Measurements from ENCODE around the gene IQCB1. TPM values are rescaled to one million over a fixed set of nuclear protein-coding genes. Genes with fewer than 3 reads are reported as not detected.

Gene IQCB1
- total RNA-seq, 3 donors from 2014 or later (not counting 1 experiment from before 2014, with no cell fraction given): 42.6 to 44.3 (median 42.6) TPM

GRCh38 chr3:121855555-121855954 lies 20.7 kb upstream of the IQCB1 start:
- no peak overlapping the region for H3K4me3 Mint-ChIP-seq
- no peak overlapping the region for H3K4me3 ChIP-seq (ENCODE audit: low read length)
- TF ChIP-seq CTCF (IDR thresholded peaks at IDR 0.05): no peak
- no peaks in the 10 kb centered on the region for H3K4me1 ChIP-seq (ENCODE audit: control insufficient read depth, insufficient read depth, low read length)
- no peaks in the 10 kb centered on the region for H3K27me3 ChIP-seq (ENCODE audit: control insufficient read depth, insufficient read depth, low read length)
- no peaks in the 10 kb centered on the region for H3K27me3 Mint-ChIP-seq (ENCODE audit: low read depth in 2 of 2)
- H3K9me3 Mint-ChIP-seq: no peaks in the 10 kb centered on the region
- peaks cover 3% of the 10 kb centered on the region for H3K36me3 ChIP-seq (ENCODE audit: control insufficient read depth, insufficient read depth, low read length)
- DNase-seq (peak in 1 of 2 donors; percentile 15), ATAC-seq (no peak)
- no peaks in the 10 kb centered on the region for H3K9me3 ChIP-seq (ENCODE audit: control insufficient read depth, insufficient read depth, low read length)
- intact Hi-C loops (cut with micrococcal nuclease): no loop called here
- H3K27ac ChIP-seq (ENCODE audit: low read length): no peak overlapping the region
- H3K36me3 Mint-ChIP-seq: no peaks in the 10 kb centered on the region
- H3K4me1 Mint-ChIP-seq: no peaks in the 10 kb centered on the region
- H3K27ac Mint-ChIP-seq: no peak overlapping the region
- WGBS (ENCODE audit: insufficient coverage): 87% methylated on average over 5 of the region's 5 CpGs

- ATAC-seq: no peak
Observed at GRCh38 chr3:121852256-121852655, 17.4 kb upstream of the IQCB1 start.

GRCh38 chr3:121844892-121845291 lies 10.0 kb upstream of the IQCB1 start:
- DNase-seq (no peak), ATAC-seq (no peak)
- Histone ChIP-seq H3K4me1 (ENCODE audit: control insufficient read depth, insufficient read depth, low read length) (no peaks in the 10 kb centered on the region), H3K27me3 (ENCODE audit: control insufficient read depth, insufficient read depth, low read length) (no peaks in the 10 kb centered on the region), H3K9me3 (ENCODE audit: control insufficient read depth, insufficient read depth, low read length) (no peaks in the 10 kb centered on the region), H3K27ac (ENCODE audit: low read length) (no peak overlapping the region), H3K36me3 (ENCODE audit: control insufficient read depth, insufficient read depth, low read length) (peaks cover 5% of the 10 kb centered on the region), H3K4me3 (ENCODE audit: low read length) (no peak overlapping the region)
- no peaks in the 10 kb centered on the region for H3K9me3 Mint-ChIP-seq
- H3K36me3 Mint-ChIP-seq: no peaks in the 10 kb centered on the region
- intact Hi-C loops (cut with micrococcal nuclease): no loop called here
- no peak overlapping the region for H3K27ac Mint-ChIP-seq
- no peak for TF ChIP-seq CTCF (IDR thresholded peaks at IDR 0.05)
- H3K27me3 Mint-ChIP-seq (ENCODE audit: low read depth in 2 of 2): no peaks in the 10 kb centered on the region
- H3K4me1 Mint-ChIP-seq: no peaks in the 10 kb centered on the region
- 98% methylated on average over 7 of the region's 7 CpGs for WGBS (ENCODE audit: insufficient coverage)
- no peak overlapping the region for H3K4me3 Mint-ChIP-seq

More at GRCh38 chr3:121852256-121852655, 17.4 kb upstream of the IQCB1 start:
- TF ChIP-seq CTCF (IDR thresholded peaks at IDR 0.05): no peak
- Mint-ChIP-seq H3K9me3 (no peaks in the 10 kb centered on the region), H3K36me3 (no peaks in the 10 kb centered on the region), H3K4me1 (no peaks in the 10 kb centered on the region), H3K27me3 (ENCODE audit: low read depth in 2 of 2) (no peaks in the 10 kb centered on the region), H3K27ac (no peak overlapping the region), H3K4me3 (no peak overlapping the region)
- no peak overlapping the region for H3K27ac ChIP-seq (ENCODE audit: low read length)
- intact Hi-C loops (cut with micrococcal nuclease): no loop called here
- H3K36me3 ChIP-seq (ENCODE audit: control insufficient read depth, insufficient read depth, low read length): peaks cover 3% of the 10 kb centered on the region
- no peaks in the 10 kb centered on the region for H3K4me1 ChIP-seq (ENCODE audit: control insufficient read depth, insufficient read depth, low read length)
- H3K27me3 ChIP-seq (ENCODE audit: control insufficient read depth, insufficient read depth, low read length): no peaks in the 10 kb centered on the region
- H3K4me3 ChIP-seq (ENCODE audit: low read length): no peak overlapping the region
- no peaks in the 10 kb centered on the region for H3K9me3 ChIP-seq (ENCODE audit: control insufficient read depth, insufficient read depth, low read length)
- no peak for DNase-seq
- no CpG with 5 or more reads among the region's 2 CpGs for WGBS (ENCODE audit: insufficient coverage)

GRCh38 chr3:121839962-121840361 lies 5.1 kb upstream of the IQCB1 start:
- Histone ChIP-seq H3K4me1 (ENCODE audit: control insufficient read depth, insufficient read depth, low read length) (peaks cover 5% of the 10 kb centered on the region), H3K27me3 (ENCODE audit: control insufficient read depth, insufficient read depth, low read length) (no peaks in the 10 kb centered on the region), H3K9me3 (ENCODE audit: control insufficient read depth, insufficient read depth, low read length) (no peaks in the 10 kb centered on the region), H3K27ac (ENCODE audit: low read length) (no peak overlapping the region), H3K4me3 (ENCODE audit: low read length) (no peak overlapping the region), H3K36me3 (ENCODE audit: control insufficient read depth, insufficient read depth, low read length) (peaks cover 3% of the 10 kb centered on the region)
- WGBS (ENCODE audit: insufficient coverage): 97% methylated on average over 23 of the region's 23 CpGs
- DNase-seq (no peak), ATAC-seq (no peak)
- TF ChIP-seq CTCF (IDR thresholded peaks at IDR 0.05): no peak
- H3K27me3 Mint-ChIP-seq (ENCODE audit: low read depth in 2 of 2): peaks cover 0 to 9% of the 10 kb centered on the region in 2 donors
- H3K27ac Mint-ChIP-seq: no peak overlapping the region
- intact Hi-C loops (cut with micrococcal nuclease): loop anchor here (5.0 to 10.0 kb wide), 4 partner anchors 295 to 1745 kb away; partner anchors contain the start of genes GSK3B, GTF2E1, HSPBAP1 and POLQ
- no peaks in the 10 kb centered on the region for H3K9me3 Mint-ChIP-seq
- no peak overlapping the region for H3K4me3 Mint-ChIP-seq
- no peaks in the 10 kb centered on the region for H3K36me3 Mint-ChIP-seq
- peaks cover 18 to 19% of the 10 kb centered on the region in 2 donors for H3K4me1 Mint-ChIP-seq
